ENCODE data around the gene DCDC2C. TPM values are rescaled to one million over a fixed set of nuclear protein-coding genes. Genes with fewer than 3 reads are reported as not detected.

Gene DCDC2C
- total RNA-seq, 1 experiment from 2014 or later, result not detected

GRCh38 chr2:3664925-3665324 is 38.5 kb upstream of the DCDC2C start:
- CTCF ChIA-PET, result interaction anchor here (1.0 kb wide), 1 partner anchor 294 kb away, joined by 5 read pairs; no protein-coding TSS in a partner anchor
- no peak for ATAC-seq
- TF ChIP-seq GRHL2 (CRISPR knock-in tag; IDR thresholded peaks at IDR 0.05; ENCODE audit: insufficient replicate concordance, severe bottlenecking) (no peak), FOXP1 (CRISPR knock-in tag; IDR thresholded peaks at IDR 0.05; ENCODE audit: borderline replicate concordance) (no peak), JUN (CRISPR knock-in tag; IDR thresholded peaks at IDR 0.05) (no peak), NR2C2 (CRISPR knock-in tag; IDR thresholded peaks at IDR 0.05) (no peak), TEAD1 (CRISPR knock-in tag; IDR thresholded peaks at IDR 0.05) (no peak), MYBL2 (CRISPR knock-in tag; IDR thresholded peaks at IDR 0.05) (no peak), ZNF416 (CRISPR knock-in tag; IDR thresholded peaks at IDR 0.05) (no peak), ZNF532 (CRISPR knock-in tag; IDR thresholded peaks at IDR 0.05; ENCODE audit: borderline replicate concordance) (no peak), PRRX2 (CRISPR knock-in tag; IDR thresholded peaks at IDR 0.05) (no peak), SP1 (CRISPR knock-in tag; conservative IDR thresholded peaks at IDR 0.05) (no peak)
- TF ChIP-seq, protein P1, sequence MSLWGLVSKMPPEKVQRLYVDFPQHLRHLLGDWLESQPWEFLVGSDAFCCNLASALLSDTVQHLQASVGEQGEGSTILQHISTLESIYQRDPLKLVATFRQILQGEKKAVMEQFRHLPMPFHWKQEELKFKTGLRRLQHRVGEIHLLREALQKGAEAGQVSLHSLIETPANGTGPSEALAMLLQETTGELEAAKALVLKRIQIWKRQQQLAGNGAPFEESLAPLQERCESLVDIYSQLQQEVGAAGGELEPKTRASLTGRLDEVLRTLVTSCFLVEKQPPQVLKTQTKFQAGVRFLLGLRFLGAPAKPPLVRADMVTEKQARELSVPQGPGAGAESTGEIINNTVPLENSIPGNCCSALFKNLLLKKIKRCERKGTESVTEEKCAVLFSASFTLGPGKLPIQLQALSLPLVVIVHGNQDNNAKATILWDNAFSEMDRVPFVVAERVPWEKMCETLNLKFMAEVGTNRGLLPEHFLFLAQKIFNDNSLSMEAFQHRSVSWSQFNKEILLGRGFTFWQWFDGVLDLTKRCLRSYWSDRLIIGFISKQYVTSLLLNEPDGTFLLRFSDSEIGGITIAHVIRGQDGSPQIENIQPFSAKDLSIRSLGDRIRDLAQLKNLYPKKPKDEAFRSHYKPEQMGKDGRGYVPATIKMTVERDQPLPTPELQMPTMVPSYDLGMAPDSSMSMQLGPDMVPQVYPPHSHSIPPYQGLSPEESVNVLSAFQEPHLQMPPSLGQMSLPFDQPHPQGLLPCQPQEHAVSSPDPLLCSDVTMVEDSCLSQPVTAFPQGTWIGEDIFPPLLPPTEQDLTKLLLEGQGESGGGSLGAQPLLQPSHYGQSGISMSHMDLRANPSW (CRISPR knock-in tag; conservative IDR thresholded peaks at IDR 0.05; ENCODE audit: low read depth), result no peak
- TF ChIP-seq, protein P2, sequence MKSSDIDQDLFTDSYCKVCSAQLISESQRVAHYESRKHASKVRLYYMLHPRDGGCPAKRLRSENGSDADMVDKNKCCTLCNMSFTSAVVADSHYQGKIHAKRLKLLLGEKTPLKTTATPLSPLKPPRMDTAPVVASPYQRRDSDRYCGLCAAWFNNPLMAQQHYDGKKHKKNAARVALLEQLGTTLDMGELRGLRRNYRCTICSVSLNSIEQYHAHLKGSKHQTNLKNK (CRISPR knock-in tag; IDR thresholded peaks at IDR 0.05), result no peak
- TF ChIP-seq, protein P3, sequence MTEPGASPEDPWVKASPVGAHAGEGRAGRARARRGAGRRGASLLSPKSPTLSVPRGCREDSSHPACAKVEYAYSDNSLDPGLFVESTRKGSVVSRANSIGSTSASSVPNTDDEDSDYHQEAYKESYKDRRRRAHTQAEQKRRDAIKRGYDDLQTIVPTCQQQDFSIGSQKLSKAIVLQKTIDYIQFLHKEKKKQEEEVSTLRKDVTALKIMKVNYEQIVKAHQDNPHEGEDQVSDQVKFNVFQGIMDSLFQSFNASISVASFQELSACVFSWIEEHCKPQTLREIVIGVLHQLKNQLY (CRISPR knock-in tag; IDR thresholded peaks at IDR 0.05), result no peak
- TF ChIP-seq, protein P4, sequence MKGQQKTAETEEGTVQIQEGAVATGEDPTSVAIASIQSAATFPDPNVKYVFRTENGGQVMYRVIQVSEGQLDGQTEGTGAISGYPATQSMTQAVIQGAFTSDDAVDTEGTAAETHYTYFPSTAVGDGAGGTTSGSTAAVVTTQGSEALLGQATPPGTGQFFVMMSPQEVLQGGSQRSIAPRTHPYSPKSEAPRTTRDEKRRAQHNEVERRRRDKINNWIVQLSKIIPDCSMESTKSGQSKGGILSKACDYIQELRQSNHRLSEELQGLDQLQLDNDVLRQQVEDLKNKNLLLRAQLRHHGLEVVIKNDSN (CRISPR knock-in tag; IDR thresholded peaks at IDR 0.05), result no peak
- Mint-ChIP-seq H3K27me3 (ENCODE audit: low read depth) (no peaks in the 10 kb centered on the region; the same call in none of the 2 replicates), H3K9me3 (peaks cover 40% of the 10 kb centered on the region), H3K4me3 (no peak overlapping the region), H3K27ac (no peak overlapping the region), H3K4me1 (peaks cover 3% of the 10 kb centered on the region; the same call in 1 of the 2 replicates), H3K36me3 (peaks cover 13% of the 10 kb centered on the region)
- DNase-seq (ENCODE audit: low spot score), result no peak
- POLR2A ChIA-PET, result no interaction called here

GRCh38 chr2:3665886-3666612 is 37.3 kb upstream of the DCDC2C start:
- peaks cover 20% of the 10 kb centered on the region for H3K36me3 Mint-ChIP-seq
- CTCF ChIA-PET, result interaction anchor here (0.6 kb wide), 1 partner anchor 929 kb away, joined by 3 read pairs; no protein-coding TSS in a partner anchor
- no peak for ATAC-seq
- TF ChIP-seq MXD4 (CRISPR knock-in tag; IDR thresholded peaks at IDR 0.05; ENCODE audit: borderline replicate concordance), result no peak
- no peak for TF ChIP-seq ZBTB21 (CRISPR knock-in tag; IDR thresholded peaks at IDR 0.05; ENCODE audit: borderline replicate concordance)
- no peak for TF ChIP-seq SMAD4 (CRISPR knock-in tag; IDR thresholded peaks at IDR 0.05)
- TF ChIP-seq OVOL2 (CRISPR knock-in tag; IDR thresholded peaks at IDR 0.05; ENCODE audit: borderline replicate concordance), result no peak
- no peak for TF ChIP-seq ZNF281 (CRISPR knock-in tag; IDR thresholded peaks at IDR 0.05)
- no peak for TF ChIP-seq NFATC4 (CRISPR knock-in tag; IDR thresholded peaks at IDR 0.05)

More at GRCh38 chr2:3665886-3666612, 37.3 kb upstream of the DCDC2C start:
- Mint-ChIP-seq H3K27ac (no peak overlapping the region), H3K9me3 (peaks cover 45% of the 10 kb centered on the region), H3K4me3 (no peak overlapping the region), H3K27me3 (ENCODE audit: low read depth) (no peaks in the 10 kb centered on the region; the same call in 1 of the 2 replicates), H3K4me1 (no peaks in the 10 kb centered on the region)
- POLR2A ChIA-PET, result no interaction called here
- DNase-seq (ENCODE audit: low spot score), result no peak

Data from WTC11 (cell line).